ENCODE measurements around the gene IL17B.

The IL17B gene

GRCh38 chr5:149326611-149327010, 52.5 kb downstream of the IL17B start:
- TF ChIP-seq MAX (IDR thresholded peaks at IDR 0.05): no peak
- no peak for TF ChIP-seq RAD21 (IDR thresholded peaks at IDR 0.05; ENCODE audit: low read depth)
- TF ChIP-seq TCF12 (IDR thresholded peaks at IDR 0.05; ENCODE audit: low read depth): no peak
- TF ChIP-seq CEBPB (IDR thresholded peaks at IDR 0.05): no peak
- TF ChIP-seq TAF1 (IDR thresholded peaks at IDR 0.05; ENCODE audit: low read depth): no peak
- no peak for TF ChIP-seq EP300 (IDR thresholded peaks at IDR 0.05; ENCODE audit: borderline replicate concordance)
- TF ChIP-seq, protein P1, sequence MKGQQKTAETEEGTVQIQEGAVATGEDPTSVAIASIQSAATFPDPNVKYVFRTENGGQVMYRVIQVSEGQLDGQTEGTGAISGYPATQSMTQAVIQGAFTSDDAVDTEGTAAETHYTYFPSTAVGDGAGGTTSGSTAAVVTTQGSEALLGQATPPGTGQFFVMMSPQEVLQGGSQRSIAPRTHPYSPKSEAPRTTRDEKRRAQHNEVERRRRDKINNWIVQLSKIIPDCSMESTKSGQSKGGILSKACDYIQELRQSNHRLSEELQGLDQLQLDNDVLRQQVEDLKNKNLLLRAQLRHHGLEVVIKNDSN (IDR thresholded peaks at IDR 0.05): no peak
- TF ChIP-seq YY1 (IDR thresholded peaks at IDR 0.05; ENCODE audit: low read depth): no peak
- no peak for TF ChIP-seq EGR1 (IDR thresholded peaks at IDR 0.05)

- TF ChIP-seq TEAD4 (IDR thresholded peaks at IDR 0.05): no peak
Measured at GRCh38 chr5:149325894-149326293, 53.2 kb downstream of the IL17B start.

DNA sequence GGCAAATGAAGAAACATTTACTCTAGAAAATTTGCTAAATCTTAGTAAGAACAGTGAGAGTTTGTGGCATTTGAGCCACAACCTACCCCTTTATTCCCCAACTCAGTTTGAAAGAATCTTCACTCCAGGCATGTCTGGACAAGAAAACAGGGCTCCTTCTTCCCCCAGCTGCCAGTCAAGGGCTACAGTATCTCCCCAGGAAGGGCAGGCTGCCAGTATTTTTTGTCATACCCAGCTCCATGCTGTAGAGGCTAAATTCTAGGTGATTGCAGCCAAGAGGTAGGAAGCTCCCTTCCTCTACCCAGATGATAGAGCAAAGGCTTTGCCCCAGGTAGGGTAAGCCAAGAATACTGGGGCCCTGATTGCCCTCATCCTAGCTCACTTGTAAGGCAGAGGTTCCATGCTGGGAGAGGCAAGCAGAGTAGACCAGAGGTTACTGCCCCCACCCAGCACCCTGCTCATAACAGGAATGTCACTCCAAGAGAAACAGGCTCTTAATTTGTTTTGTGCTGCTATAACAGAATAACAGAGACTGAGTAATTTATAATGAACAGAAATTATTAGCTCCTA, 53.8 kb downstream of the IL17B start:
- TF ChIP-seq, protein P1 (IDR thresholded peaks at IDR 0.05): no peak
- no peak for TF ChIP-seq NFIC (IDR thresholded peaks at IDR 0.05)
- TF ChIP-seq REST (IDR thresholded peaks at IDR 0.05; ENCODE audit: low read depth): no peak
- no peak for TF ChIP-seq EGR1 (IDR thresholded peaks at IDR 0.05)
- TF ChIP-seq RAD21 (IDR thresholded peaks at IDR 0.05; ENCODE audit: low read depth): no peak
- no peak for TF ChIP-seq TAF1 (IDR thresholded peaks at IDR 0.05; ENCODE audit: low read depth)
- TF ChIP-seq TEAD4 (IDR thresholded peaks at IDR 0.05): no peak

DNA sequence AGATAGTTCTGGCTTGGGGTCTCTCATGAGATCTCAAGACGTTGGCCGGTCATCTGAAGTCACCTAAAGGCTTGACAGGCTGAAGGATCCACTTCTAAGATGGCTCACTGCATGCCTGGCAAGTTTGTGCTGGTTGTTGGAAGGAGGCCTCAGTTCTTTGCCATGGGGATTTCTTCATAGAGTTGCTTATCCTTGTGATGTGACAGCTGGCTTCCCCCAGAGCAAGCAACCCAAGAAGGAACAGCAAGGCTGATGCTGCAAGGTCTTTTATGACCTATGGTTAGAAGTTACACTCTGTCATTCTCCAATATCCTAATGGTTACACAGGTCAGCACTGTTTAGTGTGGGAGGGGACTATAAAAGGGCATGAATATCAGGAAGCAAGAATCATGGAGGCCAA, 54.5 kb downstream of the IL17B start:
- TF ChIP-seq NFIC (IDR thresholded peaks at IDR 0.05) (no peak), RAD21 (IDR thresholded peaks at IDR 0.05; ENCODE audit: low read depth) (no peak), EGR1 (IDR thresholded peaks at IDR 0.05) (no peak), REST (IDR thresholded peaks at IDR 0.05; ENCODE audit: low read depth) (no peak), TCF12 (IDR thresholded peaks at IDR 0.05; ENCODE audit: low read depth) (no peak), MAX (IDR thresholded peaks at IDR 0.05) (no peak), ZBTB7A (IDR thresholded peaks at IDR 0.05; ENCODE audit: low read depth) (no peak), FOXM1 (IDR thresholded peaks at IDR 0.05; ENCODE audit: borderline replicate concordance, low read depth) (no peak), EP300 (IDR thresholded peaks at IDR 0.05; ENCODE audit: borderline replicate concordance) (no peak), CEBPB (IDR thresholded peaks at IDR 0.05) (no peak), YY1 (IDR thresholded peaks at IDR 0.05; ENCODE audit: low read depth) (no peak), TEAD4 (IDR thresholded peaks at IDR 0.05) (no peak), TAF1 (IDR thresholded peaks at IDR 0.05; ENCODE audit: low read depth) (no peak), CREB1 (IDR thresholded peaks at IDR 0.05; ENCODE audit: low read depth) (no peak)
- TF ChIP-seq, protein P1 (IDR thresholded peaks at IDR 0.05): no peak

Measured in Ishikawa (cell line).